ENCODE measurements around the gene STAT3.
"Not testable (repeated sequence)": the region's sequence is repeated elsewhere in the genome, so short reads cannot be mapped to it uniquely, and the experiment has no call there.

Gene STAT3

DNA sequence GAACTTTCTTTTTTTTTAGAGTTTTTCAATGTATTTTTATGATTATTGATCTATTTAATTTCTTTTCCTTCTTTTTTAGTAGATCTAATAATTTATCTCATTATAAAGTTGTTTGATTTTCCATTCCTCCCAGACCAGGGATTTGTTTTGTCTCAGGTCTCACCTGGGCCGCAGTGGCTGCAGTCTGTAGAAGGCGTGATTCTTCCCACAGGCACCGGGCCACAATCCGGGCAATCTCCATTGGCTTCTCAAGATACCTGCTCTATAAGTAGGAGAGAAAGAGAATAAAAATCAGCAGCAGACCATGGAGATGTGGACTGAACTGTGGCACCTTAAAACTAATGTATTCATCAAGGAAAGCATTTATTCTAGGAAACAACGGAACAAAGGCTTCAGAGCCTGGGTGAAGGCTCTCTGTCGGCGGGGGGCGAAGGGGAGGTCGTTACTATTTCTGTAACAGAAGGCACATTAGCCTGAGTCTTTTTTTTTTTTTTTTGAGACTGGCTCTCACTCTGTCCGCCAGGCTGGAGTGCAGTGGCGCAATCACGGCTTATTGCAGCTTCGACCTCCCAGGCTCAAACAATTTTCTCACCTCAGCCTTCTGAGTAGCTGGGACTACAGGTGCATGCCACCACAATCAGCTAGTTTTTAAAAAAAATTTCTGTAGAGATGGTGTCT is 42.7 kb downstream of the STAT3 start:
- no peak for DNase-seq

DNA sequence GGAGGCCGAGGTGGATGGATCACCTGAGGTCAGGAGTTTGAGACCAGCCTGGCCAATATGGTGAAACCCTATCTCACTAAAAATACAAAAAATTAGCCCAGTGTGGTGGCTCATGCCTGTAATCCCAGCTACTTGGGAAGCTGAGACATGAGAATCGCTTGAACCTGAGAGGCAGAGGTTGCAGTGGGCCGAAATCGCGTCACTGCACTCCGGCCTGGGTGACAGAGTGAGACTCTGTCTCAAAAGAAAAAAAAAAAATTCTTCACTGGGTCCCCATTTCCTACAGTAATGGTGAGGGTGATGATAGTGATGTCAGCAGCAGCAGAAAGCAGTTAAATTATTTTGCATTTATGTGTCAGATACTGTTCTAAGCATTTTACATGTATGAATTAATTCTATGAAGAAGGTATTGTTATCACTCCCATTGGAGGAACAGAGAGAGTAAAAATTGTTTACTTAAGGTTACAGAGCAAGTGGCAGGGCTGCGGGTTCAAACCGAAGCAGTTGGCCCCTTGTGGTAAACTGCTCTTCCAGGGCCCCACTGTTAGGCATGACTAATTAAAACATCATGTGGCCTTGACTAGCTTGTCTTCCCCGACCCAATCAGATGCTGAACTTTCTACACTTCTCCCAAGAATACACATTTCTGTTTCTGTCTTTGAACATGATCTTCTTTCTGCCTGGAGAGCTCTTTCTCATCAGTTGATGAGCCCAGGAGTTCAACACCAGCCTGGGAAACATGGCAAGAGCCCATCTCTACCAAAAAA is 45.8 kb downstream of the STAT3 start:
- no peak for DNase-seq

GRCh38 chr17:42341568-42341967 is 46.7 kb downstream of the STAT3 start:
- no peak for DNase-seq

DNA sequence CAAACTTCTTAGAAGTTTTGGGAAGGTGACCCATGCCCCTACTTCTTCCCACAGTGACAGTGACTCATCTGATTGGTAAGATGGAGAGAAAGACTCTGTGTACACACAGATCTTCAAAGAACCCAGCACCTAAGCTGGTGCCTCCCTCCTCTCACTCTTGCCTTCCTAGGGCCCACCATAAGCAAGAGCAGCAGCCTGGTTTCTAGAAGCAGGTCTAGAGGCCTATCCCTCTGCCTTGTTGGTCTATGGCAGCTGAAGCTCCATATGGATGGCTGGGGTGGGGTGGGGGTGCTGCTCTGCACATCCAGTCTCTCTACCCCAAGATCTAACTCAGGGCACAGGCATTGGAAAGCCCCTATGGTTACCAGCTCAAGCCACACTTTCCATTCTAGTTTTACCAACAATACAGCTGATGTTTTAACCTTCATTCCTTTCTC is 47.5 kb downstream of the STAT3 start:
- DNase-seq, result no peak

DNA sequence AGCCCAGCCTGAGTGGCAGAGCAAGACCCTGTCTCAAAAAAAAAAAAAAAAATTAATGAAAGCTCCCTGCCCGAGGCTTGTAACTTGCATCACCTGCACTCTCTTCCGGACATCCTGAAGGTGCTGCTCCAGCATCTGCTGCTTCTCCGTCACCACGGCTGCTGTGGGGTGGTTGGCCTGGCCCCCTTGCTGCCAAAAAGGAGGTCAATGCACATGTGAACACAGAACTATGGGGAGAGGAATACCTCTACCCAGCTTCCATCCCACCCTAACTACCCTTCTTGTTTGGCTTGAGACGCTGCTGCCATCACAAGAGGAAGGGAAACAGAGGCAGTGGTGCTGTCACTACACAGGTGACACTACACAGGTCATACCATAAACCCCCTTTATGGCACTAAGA is 49.0 kb downstream of the STAT3 start:
- DNase-seq, result no peak

DNA sequence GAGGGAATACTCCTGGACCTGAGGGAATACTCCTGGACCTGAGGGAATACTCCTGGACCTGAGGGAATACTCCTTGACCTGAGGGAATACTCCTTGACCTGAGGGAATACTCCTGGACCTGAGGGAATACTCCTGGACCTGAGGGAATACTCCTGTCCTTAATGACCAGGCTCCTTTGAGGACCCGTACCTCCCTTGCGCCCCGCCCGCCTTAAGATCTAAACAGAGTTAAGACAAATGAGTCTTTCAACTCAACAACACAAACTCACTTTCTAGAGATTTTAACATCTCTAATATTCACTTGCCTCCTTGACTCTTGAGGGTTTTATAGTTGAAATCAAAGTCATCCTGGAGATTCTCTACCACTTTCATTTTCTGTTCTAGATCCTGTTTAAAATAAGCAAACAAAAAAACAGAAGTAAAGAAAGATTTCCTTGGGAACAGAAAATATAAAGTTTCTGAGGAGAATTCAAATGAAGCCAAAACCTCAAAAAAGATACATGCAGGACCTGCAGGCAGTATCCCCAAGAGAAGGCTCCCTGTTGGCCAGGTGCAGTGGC is 49.7 kb downstream of the STAT3 start:
- DNase-seq, result no peak

DNA sequence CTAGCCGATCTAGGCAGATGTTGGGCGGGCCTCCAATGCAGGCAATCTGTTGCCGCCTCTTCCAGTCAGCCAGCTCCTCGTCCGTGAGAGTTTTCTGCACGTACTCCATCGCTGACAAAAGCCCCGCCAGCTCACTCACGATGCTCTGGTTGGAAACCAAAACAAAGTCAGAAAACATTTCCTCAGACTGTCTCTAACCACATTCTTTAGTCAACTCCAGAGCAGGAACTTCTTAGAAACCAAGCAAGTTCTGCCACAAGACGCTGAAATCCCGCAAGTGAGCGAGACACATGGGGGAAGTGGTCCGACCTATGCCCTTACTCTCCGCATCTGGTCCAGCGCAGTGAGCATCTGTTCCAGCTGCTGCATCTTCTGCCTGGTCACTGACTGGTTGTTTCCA is 50.8 kb downstream of the STAT3 start:
- DNase-seq, result no peak

GRCh38 chr17:42334677-42335076 is 53.6 kb downstream of the STAT3 start:
- no peak for DNase-seq

DNA sequence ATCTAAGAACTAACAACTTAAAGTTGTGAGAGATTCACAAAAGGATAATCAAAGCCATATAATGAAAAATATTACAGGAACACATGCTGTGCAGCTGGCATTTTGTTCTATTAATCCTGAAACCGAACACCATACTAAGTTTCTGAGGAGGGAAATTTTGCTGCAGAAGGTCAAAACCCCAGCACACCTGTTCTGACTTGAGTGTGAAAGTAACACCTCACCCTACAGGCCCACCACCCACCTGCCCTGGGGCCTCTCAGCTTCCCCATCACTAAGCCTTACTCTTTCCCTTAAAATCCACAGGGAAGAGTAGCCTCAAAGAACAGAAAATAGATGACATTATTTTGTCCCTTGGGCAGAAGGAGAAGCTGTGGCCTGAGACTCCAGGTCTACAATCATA is 55.2 kb downstream of the STAT3 start:
- no peak for DNase-seq

- DNase-seq, result peak; percentile 63
Observed at GRCh38 chr17:42329025-42329976, 58.9 kb downstream of the STAT3 start.

DNA sequence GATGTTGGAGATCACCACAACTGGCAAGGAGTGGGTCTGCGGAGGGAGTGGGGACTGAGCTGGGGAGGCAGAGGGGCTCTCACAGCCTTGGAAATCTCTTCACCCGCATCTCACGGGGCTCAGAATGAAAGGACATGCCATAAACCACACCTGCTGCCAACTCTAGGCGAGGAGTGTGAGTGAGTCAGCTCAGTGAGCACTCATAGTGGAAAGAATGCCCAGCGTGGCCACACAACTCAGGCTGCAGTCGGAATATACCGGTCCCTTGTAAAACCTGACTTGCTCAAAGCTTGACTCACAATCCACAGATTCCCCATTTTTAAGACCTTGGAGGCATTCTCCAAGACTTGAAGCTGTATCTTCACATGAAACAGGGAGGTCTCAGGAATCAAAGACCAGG is 63.2 kb downstream of the STAT3 start:
- peak; percentile 90 for DNase-seq

GRCh38 chr17:42323268-42323773 is 64.9 kb downstream of the STAT3 start:
- DNase-seq, result no peak

- DNase-seq, result peak; percentile 78
Observed at GRCh38 chr17:42322382-42323267, 65.6 kb downstream of the STAT3 start.

GRCh38 chr17:42321555-42321954 is 66.7 kb downstream of the STAT3 start:
- DNase-seq, result no peak

GRCh38 chr17:42317967-42318366 is 70.3 kb downstream of the STAT3 start:
- not testable (repeated sequence) for DNase-seq

DNA sequence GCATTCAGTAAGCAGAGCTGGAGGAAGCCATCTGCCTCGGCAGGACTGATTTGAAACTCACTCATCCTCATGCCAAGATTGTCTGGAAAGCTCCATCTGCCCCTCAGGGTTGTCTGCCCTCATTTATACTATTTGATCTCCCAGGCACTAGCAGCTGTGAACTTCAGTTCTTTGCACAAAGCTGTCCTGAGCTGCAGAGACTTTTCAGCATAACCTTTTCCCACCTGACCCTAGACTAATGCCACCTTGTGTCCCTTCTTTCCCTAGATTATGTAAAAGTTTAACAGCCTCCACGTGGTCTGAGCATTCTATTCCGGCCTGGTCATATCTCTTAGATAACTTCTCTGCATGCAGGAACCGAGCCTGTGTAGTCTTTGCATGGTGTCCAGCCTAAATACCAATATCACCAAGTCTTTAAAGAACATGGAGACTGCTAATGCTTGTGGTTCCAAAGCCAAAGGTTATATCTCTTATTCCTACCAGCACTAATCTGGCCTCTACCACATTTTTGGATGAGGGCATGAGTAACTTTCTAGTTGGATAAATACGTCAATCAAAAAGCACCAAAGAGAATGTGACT is 70.9 kb downstream of the STAT3 start:
- DNase-seq, result no peak

DNA sequence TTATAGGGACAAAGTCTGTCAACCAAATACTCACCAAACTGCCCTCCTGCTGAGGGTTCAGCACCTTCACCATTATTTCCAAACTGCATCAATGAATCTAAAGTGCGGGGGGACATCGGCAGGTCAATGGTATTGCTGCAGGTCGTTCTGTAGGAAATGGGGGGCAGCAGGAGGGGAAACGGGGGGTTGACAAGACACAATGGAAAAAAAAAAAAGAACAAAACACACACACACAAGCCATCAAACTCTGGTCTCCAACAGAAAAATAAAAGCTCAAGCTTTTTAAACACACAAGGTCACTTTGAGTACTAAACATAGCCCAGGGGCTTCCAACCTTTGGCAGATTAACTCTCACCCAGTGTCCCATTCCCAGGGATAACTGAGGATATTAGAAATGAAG is 71.5 kb downstream of the STAT3 start:
- no peak for DNase-seq

DNA sequence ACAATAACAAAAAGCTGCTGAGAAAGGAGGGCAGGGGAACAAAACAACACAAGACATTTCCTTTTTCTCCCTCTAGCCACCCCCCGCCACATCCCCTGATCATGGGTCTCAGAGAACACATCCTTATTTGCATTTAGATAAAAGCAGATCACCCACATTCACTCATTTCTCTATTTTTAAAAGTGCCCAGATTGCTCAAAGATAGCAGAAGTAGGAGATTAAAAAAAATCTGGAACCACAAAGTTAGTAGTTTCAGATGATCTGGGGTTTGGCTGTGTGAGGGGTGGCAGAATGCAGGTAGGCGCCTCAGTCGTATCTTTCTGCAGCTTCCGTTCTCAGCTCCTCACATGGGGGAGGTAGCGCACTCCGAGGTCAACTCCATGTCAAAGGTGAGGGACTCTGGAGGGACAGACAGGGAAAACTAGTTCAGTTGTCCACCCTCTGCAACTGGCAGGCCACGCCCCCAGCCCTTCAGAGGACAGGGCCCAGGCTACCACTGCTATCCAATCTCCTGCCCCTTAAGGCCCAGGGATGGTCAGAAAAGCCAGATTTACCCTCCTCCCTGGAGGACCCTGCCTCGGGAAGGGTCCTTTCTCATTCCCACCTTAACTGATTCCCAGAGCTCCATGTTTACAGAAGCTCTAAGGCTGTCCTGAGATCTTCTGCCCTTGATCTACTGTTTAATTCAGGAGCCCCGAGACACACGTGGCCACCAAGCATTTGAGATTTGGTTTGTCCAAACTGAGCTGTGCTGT is 72.7 kb downstream of the STAT3 start:
- no peak for DNase-seq

DNA sequence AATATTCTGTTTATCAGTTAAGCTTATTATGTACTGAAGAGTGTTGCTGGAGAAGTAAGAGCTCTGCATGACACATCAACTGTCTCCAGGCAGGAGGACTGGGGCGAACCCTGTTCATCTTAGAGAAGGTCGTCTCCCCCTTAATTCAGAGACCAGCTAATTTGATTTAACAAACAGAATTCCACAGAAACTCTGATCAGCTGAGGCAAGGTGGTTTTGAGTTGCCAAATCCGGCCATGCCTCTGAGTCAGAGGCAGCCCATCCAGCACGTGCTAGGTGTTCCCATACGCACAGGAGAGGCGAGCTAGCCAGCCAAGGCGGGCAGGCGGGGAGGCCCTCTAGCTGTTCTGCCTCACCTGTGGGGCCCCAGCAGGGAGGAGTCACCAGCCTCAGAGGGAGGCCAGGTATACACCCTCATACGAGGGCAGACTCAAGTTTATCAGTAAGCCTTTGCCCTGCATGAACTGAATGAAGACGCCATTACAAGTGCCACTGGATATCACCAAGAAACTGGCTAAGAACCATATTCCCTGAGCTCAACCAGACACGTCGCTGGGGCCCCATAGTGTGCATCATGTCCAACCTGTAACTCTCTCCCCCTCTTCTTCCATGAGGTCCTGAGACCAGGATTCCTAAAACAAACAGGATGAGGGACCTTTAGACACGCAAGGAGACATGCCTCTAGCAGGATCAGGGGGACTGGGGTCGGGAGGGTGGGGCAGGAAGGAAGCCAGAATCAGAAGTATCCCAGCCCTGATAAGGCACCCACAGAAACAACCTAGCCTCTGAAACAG is 74.3 kb downstream of the STAT3 start:
- DNase-seq, result no peak

- DNase-seq, result no peak
Observed at GRCh38 chr17:42313389-42313772, 74.9 kb downstream of the STAT3 start.
